ENCODE measurements around the gene MAGEC1. TPM values are rescaled to one million over a fixed set of nuclear protein-coding genes. Genes with fewer than 3 reads are reported as not detected.

Gene MAGEC1
- total and polyA plus RNA-seq, 2 donors from 2014 or later, result not detected

DNA sequence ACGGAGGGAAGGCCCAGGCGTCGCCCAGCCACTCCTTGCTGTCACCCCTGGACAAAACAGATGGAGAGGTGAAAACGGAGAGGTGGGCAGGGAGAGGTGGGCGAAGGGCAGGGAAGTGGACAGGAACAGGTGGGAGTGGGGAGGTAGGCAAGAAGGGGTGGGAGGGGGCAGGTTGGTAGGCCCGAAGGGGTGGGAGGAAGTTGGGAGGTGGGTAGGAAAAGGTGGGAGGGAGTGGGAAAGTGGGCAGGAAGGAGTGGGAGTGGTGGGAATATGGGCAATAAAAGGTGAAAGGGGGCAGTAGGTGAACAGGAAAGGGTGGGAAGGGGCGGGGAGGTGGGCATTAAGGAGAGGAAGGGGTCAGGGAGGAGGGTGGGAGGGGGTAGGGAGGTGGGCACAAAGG is 9.0 kb upstream of the MAGEC1 start:
- H3K36me3 ChIP-seq (ENCODE audit: control insufficient read depth in 2 of 3, insufficient read depth in 3 of 3, low read length in 3 of 3), result no peaks in the 10 kb centered on the region
- no peak overlapping the region for H3K9ac ChIP-seq (ENCODE audit: low read length in 3 of 3)
- DNase-seq, result no peak
- no peaks in the 10 kb centered on the region for H3K4me1 ChIP-seq (ENCODE audit: control insufficient read depth in 2 of 3, insufficient read depth in 2 of 3, low read depth in 1 of 3, low read length in 3 of 3)
- H3K9me3 ChIP-seq (ENCODE audit: control insufficient read depth in 2 of 3, insufficient read depth in 1 of 3, low read length in 3 of 3), result no peaks in the 10 kb centered on the region
- TF ChIP-seq, protein P1, sequence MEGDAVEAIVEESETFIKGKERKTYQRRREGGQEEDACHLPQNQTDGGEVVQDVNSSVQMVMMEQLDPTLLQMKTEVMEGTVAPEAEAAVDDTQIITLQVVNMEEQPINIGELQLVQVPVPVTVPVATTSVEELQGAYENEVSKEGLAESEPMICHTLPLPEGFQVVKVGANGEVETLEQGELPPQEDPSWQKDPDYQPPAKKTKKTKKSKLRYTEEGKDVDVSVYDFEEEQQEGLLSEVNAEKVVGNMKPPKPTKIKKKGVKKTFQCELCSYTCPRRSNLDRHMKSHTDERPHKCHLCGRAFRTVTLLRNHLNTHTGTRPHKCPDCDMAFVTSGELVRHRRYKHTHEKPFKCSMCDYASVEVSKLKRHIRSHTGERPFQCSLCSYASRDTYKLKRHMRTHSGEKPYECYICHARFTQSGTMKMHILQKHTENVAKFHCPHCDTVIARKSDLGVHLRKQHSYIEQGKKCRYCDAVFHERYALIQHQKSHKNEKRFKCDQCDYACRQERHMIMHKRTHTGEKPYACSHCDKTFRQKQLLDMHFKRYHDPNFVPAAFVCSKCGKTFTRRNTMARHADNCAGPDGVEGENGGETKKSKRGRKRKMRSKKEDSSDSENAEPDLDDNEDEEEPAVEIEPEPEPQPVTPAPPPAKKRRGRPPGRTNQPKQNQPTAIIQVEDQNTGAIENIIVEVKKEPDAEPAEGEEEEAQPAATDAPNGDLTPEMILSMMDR (IDR thresholded peaks at IDR 0.05; ENCODE audit: borderline replicate concordance, extremely low read depth, insufficient read depth), result no peak
- no peak overlapping the region for H3K4me3 ChIP-seq (ENCODE audit: low read length in 3 of 3)
- intact Hi-C loops (cut with DNase I), result no loop called here
- H3K27me3 ChIP-seq (ENCODE audit: control insufficient read depth, insufficient read depth, low read length), result no peaks in the 10 kb centered on the region
- no peak overlapping the region for H3K27ac ChIP-seq (ENCODE audit: low read depth in 2 of 2, low read length in 2 of 2)
- FAIRE-seq, result no peak

DNA sequence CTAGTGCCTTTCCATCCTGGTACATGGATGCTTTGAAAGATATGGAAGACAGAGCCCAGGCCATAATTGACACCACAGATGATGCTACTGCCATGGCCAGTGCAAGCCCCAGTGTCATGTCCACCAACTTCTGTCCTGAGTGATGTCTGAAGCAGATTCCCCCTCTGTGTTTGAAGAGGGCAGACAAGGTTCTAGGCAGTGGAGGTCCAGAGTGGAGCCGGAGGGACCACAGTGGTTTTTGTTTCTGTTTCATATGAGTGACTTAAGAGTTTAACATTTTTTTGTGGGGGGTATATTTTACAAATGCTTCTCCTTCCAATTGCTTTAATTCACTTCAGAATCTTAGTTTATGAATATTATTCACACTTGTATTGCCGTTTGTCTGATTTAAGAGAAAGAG is 6.0 kb upstream of the MAGEC1 start:
- H3K4me1 ChIP-seq (ENCODE audit: control insufficient read depth in 2 of 3, insufficient read depth in 2 of 3, low read depth in 1 of 3, low read length in 3 of 3), result no peaks in the 10 kb centered on the region
- FAIRE-seq (no peak), DNase-seq (no peak)
- no peak overlapping the region for H3K4me3 ChIP-seq (ENCODE audit: low read length in 3 of 3)
- H3K27me3 ChIP-seq (ENCODE audit: control insufficient read depth, insufficient read depth, low read length), result no peaks in the 10 kb centered on the region
- no peak overlapping the region for H3K9ac ChIP-seq (ENCODE audit: low read length in 3 of 3)
- H3K27ac ChIP-seq (ENCODE audit: low read depth in 2 of 2, low read length in 2 of 2), result no peak overlapping the region
- intact Hi-C loops (cut with DNase I), result no loop called here
- TF ChIP-seq, protein P1 (IDR thresholded peaks at IDR 0.05; ENCODE audit: borderline replicate concordance, extremely low read depth, insufficient read depth), result no peak
- H3K9me3 ChIP-seq (ENCODE audit: control insufficient read depth in 2 of 3, insufficient read depth in 1 of 3, low read length in 3 of 3), result no peaks in the 10 kb centered on the region
- no peaks in the 10 kb centered on the region for H3K36me3 ChIP-seq (ENCODE audit: control insufficient read depth in 2 of 3, insufficient read depth in 3 of 3, low read length in 3 of 3)

DNA sequence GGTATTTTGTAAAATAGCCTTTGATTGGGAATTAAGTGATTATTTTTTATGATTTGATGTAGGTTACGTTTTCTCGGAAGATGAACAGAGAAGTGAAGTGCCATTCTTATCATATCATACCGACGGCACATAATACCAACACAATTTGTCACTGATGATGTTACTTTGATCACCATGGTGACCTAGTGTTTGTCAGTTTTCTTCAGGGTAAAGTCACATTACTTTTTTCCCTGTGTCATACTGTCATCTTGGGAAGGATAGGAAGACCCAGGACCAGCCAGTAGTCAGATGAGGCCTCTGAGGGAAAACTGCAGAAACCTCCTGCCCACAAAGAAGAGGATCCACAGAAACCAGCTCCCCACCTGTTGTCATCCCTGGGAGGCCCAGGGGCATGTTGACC is 1.3 kb upstream of the MAGEC1 start:
- FAIRE-seq, result no peak
- H3K9ac ChIP-seq (ENCODE audit: low read length in 3 of 3), result no peak overlapping the region
- TF ChIP-seq, protein P1 (IDR thresholded peaks at IDR 0.05; ENCODE audit: borderline replicate concordance, extremely low read depth, insufficient read depth), result no peak

DNA sequence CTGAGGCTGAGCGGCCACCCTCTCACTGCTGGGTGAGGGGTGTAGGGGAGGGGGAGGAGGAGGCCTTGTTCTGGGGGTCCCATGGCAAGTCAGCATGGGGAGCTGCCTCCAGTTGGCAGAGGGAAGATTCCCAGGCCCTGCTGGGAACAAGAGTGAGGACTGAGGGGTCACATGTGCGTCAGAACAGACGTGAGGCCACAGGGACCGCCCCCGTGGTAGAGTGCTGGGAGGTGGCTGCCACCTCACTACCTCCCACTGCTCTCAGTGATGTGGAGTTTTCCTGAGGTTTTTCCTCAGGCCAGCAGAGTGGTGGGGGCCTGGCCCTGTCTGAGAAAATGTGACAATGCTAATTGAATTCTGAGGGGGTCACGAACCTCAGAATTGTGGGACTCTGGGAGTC is 568 bp downstream of the MAGEC1 start:
- H3K36me3 ChIP-seq (ENCODE audit: control insufficient read depth in 2 of 3, insufficient read depth in 3 of 3, low read length in 3 of 3), result no peaks in the 10 kb centered on the region
- H3K27ac ChIP-seq (ENCODE audit: low read depth in 2 of 2, low read length in 2 of 2), result no peak overlapping the region
- DNase-seq (no peak), FAIRE-seq (no peak)
- H3K27me3 ChIP-seq (ENCODE audit: control insufficient read depth, insufficient read depth, low read length), result no peaks in the 10 kb centered on the region
- intact Hi-C loops (cut with DNase I), result no loop called here
- TF ChIP-seq, protein P1 (IDR thresholded peaks at IDR 0.05; ENCODE audit: borderline replicate concordance, extremely low read depth, insufficient read depth), result no peak
- no peak overlapping the region for H3K4me3 ChIP-seq (ENCODE audit: low read length in 3 of 3)
- H3K4me1 ChIP-seq (ENCODE audit: control insufficient read depth in 2 of 3, insufficient read depth in 2 of 3, low read depth in 1 of 3, low read length in 3 of 3), result no peaks in the 10 kb centered on the region
- no peak overlapping the region for H3K9ac ChIP-seq (ENCODE audit: low read length in 3 of 3)
- H3K9me3 ChIP-seq (ENCODE audit: control insufficient read depth in 2 of 3, insufficient read depth in 1 of 3, low read length in 3 of 3), result no peaks in the 10 kb centered on the region

More for the DNA sequence above, 1.3 kb upstream of the MAGEC1 start:
- no peaks in the 10 kb centered on the region for H3K4me1 ChIP-seq (ENCODE audit: control insufficient read depth in 2 of 3, insufficient read depth in 2 of 3, low read depth in 1 of 3, low read length in 3 of 3)
- intact Hi-C loops (cut with DNase I), result no loop called here
- DNase-seq, result no peak
- H3K9me3 ChIP-seq (ENCODE audit: control insufficient read depth in 2 of 3, insufficient read depth in 1 of 3, low read length in 3 of 3), result no peaks in the 10 kb centered on the region
- no peak overlapping the region for H3K4me3 ChIP-seq (ENCODE audit: low read length in 3 of 3)
- H3K36me3 ChIP-seq (ENCODE audit: control insufficient read depth in 2 of 3, insufficient read depth in 3 of 3, low read length in 3 of 3), result no peaks in the 10 kb centered on the region
- no peaks in the 10 kb centered on the region for H3K27me3 ChIP-seq (ENCODE audit: control insufficient read depth, insufficient read depth, low read length)
- H3K27ac ChIP-seq (ENCODE audit: low read depth in 2 of 2, low read length in 2 of 2), result no peak overlapping the region

Data from kidney (tissue), 14 donors.